Measurements from ENCODE around the gene SFSWAP.
"Not testable (repeated sequence)": the region's sequence is repeated elsewhere in the genome, so short reads cannot be mapped to it uniquely, and the experiment has no call there.

Gene SFSWAP

GRCh38 chr12:131702573-131702877, 8.4 kb upstream of the SFSWAP start:
- no peak for DNase-seq (ENCODE audit: low spot score)

- no peak for DNase-seq (ENCODE audit: low spot score)
Observed at GRCh38 chr12:131703161-131703560, 7.7 kb upstream of the SFSWAP start.

DNA sequence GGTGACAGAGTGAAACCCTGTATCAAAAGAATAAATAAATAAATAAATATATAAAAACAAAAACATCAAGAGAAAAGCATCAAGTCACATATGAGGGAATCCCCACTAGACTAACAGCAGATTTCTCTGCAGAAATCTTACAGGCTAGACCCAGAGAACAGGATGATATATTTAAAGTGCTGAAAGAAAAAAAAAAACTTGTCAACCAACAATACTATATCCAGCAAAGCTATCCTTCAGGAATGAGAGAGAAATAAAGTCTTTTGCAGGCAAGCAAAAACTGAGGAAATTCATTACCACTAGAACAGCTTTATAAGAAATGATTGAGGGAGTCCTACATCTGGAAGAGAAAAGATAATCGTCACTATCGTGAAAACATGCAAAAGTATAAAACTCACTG, 6.4 kb upstream of the SFSWAP start:
- DNase-seq (ENCODE audit: low spot score), result no peak

DNA sequence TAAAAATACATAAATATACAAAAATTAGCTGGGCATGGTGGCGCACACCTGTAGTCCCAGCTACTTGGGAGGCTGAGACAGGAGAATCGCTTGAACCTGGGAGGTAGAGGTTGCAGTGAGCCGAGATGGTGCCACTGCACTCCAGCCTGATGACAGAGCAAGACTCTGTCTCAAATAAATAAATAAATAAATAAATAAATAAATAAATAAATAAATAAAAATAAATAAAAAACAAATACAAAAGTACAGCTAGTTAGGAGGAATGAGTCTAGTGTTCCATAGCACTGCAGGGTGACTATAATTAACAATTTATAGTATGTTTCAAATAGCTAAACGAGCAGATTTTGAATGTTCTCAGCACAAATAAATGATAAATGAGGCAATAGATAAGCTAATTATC, 4.2 kb upstream of the SFSWAP start:
- DNase-seq (ENCODE audit: low spot score), result not testable (repeated sequence)

GRCh38 chr12:131709226-131709625, 1.7 kb upstream of the SFSWAP start:
- DNase-seq (ENCODE audit: low spot score), result no peak

DNA sequence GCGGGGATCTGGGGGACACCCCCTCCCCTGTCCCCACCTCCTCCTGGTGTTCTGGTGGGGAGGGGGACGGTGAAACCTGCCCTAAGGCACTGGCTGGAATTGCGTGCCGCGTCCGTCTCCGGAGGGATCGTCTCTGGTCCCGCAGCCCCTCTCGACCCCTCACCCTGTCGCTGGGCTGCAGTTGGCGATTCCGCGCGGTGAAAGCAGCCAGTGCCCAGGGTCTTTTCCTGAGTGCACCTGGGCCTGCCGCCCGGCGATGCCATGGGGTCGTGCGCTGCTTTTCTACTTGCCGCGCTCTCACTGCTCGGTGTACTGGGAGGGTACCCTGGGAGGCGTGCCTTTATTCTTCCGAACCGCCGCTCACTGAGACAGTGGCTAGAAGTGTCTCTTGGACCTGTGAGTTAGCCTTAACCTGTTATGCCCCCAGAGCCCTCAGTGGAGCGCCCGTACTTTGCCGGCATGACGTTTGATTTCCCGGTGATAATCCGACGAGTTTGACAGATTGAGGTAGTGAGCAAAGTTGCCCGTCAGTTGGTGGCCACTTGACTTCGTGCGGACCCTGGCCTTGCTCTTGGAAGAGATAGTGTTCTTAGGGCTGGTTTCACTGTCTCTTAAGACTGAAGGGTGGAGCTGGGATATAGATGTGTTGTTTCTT, 788 bp downstream of the SFSWAP start:
- DNase-seq (ENCODE audit: low spot score), result no peak

DNA sequence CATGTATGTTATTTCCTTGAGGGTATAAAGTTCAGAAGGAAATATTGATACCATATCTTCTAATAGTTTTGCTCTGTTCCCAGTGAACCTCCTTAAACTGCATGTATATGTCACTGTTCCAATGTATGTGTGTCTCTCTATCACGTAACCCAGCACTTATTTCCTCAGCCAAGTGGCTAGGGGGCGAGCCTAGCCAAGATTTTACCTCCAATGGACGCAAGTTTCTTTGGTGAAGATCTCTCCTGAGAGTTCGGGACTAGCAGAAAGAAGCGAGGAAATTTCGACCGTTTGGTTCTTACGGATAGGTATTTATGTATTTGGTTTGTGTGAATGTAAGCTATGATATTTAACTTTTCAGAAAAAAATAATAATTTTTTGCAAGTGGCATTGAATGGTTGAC, 2.5 kb downstream of the SFSWAP start:
- DNase-seq (ENCODE audit: low spot score), result no peak

DNA sequence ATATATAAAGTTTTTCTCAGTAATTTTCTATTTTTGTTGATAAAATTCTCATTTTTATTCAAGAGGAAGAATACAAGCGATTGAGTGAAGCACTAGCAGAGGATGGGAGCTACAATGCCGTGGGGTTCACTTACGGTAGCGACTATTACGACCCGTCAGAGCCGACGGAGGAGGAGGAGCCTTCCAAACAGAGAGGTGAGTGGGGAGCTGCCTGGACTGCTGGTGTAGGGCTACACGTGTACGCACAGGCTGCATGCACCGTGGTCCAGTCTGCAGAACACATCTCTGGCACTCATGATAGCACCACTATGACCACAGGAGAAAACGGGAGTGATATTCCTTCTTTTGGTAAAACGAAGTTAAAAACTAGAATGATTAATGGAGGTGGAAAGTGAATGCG, 3.9 kb downstream of the SFSWAP start:
- DNase-seq (ENCODE audit: low spot score), result no peak

DNA sequence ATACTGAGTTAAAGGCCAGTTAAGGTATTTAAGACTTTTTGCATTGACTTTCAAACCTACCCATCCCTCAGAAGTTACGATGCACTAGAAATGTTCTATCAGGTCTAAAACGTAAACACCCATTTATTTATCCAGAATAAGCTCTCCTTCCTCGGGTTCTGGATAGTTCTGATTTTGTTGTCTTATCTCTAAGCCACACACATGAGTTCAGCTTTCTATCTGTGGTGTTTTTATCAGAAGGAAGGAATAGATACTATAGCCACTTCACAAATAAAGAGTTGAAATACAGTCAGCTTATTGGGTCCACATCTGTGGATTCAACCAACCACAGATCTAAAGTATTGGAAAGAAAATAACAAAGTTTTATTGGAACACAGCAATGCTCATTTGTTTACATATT, 5.4 kb downstream of the SFSWAP start:
- no peak for DNase-seq (ENCODE audit: low spot score)

DNA sequence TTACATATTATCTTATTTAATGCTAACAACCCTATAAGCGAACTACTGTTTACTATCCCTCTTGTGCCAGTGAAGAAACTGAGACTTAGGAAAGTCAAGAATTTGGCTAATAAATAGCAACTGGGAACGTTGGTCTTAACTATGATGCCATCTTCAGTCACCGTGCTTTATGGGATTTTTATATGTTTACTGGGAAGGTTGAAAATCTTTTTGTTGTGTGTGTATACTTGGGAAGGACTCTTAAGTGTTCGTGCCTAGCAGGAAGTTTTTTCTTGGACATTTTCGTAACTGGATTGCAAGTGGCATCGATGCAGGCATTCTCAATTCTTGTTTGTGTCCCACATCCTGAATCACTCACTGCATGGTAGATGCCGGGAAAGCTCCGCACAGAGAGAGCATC, 9.4 kb downstream of the SFSWAP start:
- no peak for DNase-seq (ENCODE audit: low spot score)

GRCh38 chr12:131720921-131721320, 10.0 kb downstream of the SFSWAP start:
- DNase-seq (ENCODE audit: low spot score), result no peak

GRCh38 chr12:131721548-131721947, 10.7 kb downstream of the SFSWAP start:
- no peak for DNase-seq (ENCODE audit: low spot score)

DNA sequence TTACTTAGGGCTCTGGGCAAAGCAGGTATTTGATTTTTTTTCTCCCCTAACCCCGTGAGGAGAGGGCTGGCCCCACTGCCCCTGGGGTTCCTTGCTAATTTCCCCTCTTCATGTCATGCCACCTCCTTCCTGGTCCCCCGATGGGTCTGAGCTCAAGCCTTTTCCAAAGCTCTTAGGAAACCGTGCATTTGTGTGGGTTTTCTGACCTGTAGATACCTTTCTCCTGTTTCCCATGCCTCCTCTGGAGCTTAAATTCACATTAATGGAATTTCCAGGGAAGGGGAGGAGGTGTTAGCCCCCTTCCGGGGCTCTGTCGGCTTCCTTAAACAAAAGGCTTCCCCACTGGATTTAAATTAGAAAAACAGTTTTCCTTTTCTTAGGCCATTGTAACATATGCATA, 12.6 kb downstream of the SFSWAP start:
- DNase-seq (ENCODE audit: low spot score), result no peak

- no peak for DNase-seq (ENCODE audit: low spot score)
Observed at GRCh38 chr12:131724534-131724933, 13.6 kb downstream of the SFSWAP start.

- DNase-seq (ENCODE audit: low spot score), result no peak
Observed at GRCh38 chr12:131725503-131725902, 14.6 kb downstream of the SFSWAP start.

- DNase-seq (ENCODE audit: low spot score), result no peak
Observed at GRCh38 chr12:131728720-131729119, 17.8 kb downstream of the SFSWAP start.

- DNase-seq (ENCODE audit: low spot score), result no peak
Observed at GRCh38 chr12:131729254-131729955, 18.5 kb downstream of the SFSWAP start.

DNA sequence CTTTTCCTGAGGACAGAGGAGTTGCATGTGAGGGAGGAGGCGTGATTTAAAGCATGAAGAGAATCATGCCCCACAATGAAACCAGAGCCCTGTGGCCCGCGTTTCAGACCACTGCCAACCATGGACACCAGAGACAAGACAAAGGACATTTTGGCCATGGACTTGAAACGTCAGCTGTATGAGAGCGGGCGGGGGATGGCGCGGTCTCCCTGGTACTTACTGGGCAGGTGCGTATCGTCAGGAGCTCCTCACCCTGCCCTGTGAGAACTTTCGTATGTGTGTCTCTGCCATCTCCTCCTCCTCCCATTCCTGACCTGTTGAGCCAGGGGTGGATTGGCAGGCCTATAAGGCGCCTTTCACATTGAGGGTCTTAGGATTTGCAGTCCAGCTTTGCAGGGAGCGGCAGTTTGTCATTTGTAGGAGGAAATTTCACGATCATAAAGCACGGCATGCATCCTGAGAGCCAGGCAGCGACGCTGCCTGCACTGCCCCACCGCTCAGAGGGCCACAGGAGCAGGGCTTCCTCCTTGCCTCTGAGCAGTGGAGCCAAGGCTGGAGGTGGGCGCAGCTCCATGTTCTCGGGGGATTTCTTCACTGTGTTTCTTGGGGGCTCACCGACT, 22.2 kb downstream of the SFSWAP start:
- DNase-seq (ENCODE audit: low spot score), result no peak

DNA sequence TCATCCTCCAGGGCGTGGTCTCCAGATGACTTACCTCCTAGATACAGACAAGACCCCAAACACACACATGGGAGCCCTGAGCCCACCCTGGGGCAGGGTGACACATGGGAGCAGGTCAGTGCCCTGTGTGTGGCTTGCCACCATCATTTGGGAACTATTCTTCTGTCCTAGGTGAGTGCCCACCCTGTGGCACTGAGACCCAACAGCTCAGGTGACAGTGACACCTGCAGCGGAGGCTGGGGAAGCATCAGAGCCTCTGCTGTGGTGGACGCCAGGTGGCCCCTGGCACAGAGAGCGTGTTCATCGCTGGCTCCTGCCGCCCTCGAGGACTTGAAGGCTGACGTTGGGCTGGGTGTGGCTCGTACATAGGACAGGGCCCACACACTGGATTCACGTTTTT, 23.0 kb downstream of the SFSWAP start:
- no peak for DNase-seq (ENCODE audit: low spot score)

DNA sequence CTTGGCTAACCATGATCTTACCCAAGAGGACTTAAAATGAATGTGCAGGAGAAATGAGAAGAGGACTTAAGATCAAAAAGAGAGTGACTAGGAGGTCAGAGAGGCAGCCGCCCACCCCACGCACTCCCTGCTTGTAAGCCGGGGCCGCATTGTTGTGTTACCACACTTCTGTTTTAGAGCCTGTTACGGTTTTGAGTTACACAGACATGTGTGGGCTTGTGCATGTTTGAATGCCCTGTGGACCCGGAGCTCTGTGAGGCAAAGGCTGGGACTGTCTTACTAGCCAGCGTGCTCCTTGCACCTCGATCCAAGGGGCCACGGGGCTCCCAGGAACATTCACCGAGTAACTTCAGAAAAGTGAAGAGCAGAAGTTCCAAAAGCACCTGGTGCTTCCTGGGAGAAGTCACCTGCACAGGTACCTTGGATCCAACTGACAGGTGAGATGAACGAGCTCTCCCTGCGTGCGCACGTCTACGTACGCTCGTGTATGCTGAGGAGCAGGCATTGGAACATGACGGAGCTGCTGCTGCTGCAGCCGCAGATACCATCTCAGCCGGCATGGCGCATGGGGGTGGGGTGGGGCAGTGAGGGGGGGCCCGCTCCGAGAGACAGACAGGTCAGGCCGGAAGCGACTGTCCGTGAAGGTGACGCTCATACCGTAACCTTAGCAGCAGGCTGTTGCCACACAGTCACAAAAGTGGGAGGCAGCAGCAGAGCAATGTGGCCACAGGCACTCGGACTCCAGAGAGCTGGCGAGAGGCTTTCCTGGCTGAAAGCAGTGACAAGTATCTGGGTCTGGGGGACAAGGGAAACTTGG, 23.7 kb downstream of the SFSWAP start:
- no peak for DNase-seq (ENCODE audit: low spot score)

- no peak for DNase-seq (ENCODE audit: low spot score)
Observed at GRCh38 chr12:131735153-131735456, 24.2 kb downstream of the SFSWAP start.

- DNase-seq (ENCODE audit: low spot score), result no peak
Observed at GRCh38 chr12:131735476-131736445, 24.9 kb downstream of the SFSWAP start.

Measured in left forelimb (tissue), 1 donor.